Stomach (tissue), 4 donors: ENCODE data around the gene TP73.

Experiments used
- CTCF ChIP-seq, 7 experiments: fragments of 450-650 bp in 4 of 7; fragments of 200-600 bp in 3 of 7; sonication (generic) in 3 of 7; IDR thresholded peaks; one replicate each; pipeline ENCODE4 v1.5.1; 2016 to 2019; ENCODE audit warnings: antibody characterized with exemption in 7 of 7, control low read depth in 2 of 7, mild to moderate bottlenecking in 1 of 7
- EP300 ChIP-seq: sonication (generic); formaldehyde crosslinking; IDR thresholded peaks from one replicate; pipeline ENCODE4 v1.6.1; 2017; ENCODE audit warnings: antibody characterized with exemption
- POLR2A ChIP-seq, 4 donors: fragments of 450-650 bp; IDR thresholded peaks; one replicate each; pipeline ENCODE4 v1.6.1; 2016; ENCODE audit warnings: antibody characterized with exemption in 4 of 4, control low read depth in 2 of 4, mild to moderate bottlenecking in 1 of 4, moderate library complexity in 1 of 4

GRCh38 chr1:3638027-3638426 lies 14.3 kb upstream of the TP73 start:
- TF ChIP-seq CTCF (IDR thresholded peaks at IDR 0.05) = no peak
- TF ChIP-seq POLR2A (IDR thresholded peaks at IDR 0.05) = no peak
- no peak for TF ChIP-seq EP300
